Measurements from ENCODE around the gene C16orf96. TPM values are rescaled to one million over a fixed set of nuclear protein-coding genes. Genes with fewer than 3 reads are reported as not detected.
A peak's percentile ranks its signal among the peaks of the same experiment; 100 is the strongest.

Gene C16orf96
- under 1 TPM in 1 of 2 donors, not detected in 1; 0.08 TPM for total RNA-seq

DNA sequence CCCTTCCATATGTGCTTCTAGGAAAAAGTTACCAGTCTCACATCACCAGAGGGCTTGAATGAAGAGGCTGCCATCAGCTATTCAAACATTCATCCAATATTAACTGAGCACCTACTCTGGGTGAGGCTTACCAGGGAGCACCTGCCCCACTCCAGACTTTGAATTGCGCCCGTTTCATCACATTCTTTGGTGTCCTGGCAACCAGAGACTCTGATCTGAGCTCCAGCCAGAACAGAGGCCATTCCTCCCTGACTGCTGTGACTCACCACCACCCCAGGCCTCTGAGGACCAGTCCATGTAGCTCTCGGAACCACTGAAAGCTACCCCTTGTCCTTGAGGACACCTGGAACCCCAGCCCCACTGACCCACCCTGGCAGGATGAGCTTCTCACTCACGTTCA lies at the start of gene C16orf96:
C16orf96 (plus strand) TSS at position 229 of the 400 bp plus-strand sequence; CDS start at position 379, 150 bp downstream.
- H3K9me3 ChIP-seq: no peaks in the 10 kb centered on the region
- DNase-seq: no peak
- intact Hi-C loops (cut with DNase I): no loop called here
- H3K9ac ChIP-seq (ENCODE audit: low read depth in 2 of 2, low read length in 2 of 2): no peak within 1 kb of the TSS
- no peaks in the 10 kb centered on the region for H3K27me3 ChIP-seq
- TF ChIP-seq CTCF (IDR thresholded peaks at IDR 0.05): no peak
- no peak within 1 kb of the TSS for H3K4me3 ChIP-seq
- H3K27ac ChIP-seq: no peak within 1 kb of the TSS
- H3K4me1 ChIP-seq: no peaks in the 10 kb centered on the region
- H3K36me3 ChIP-seq: no peaks in the 10 kb centered on the region

- DNase-seq: peak; percentile 66
- Histone ChIP-seq H3K36me3 (peaks cover 6% of the 10 kb centered on the region), H3K4me1 (peaks cover 5% of the 10 kb centered on the region), H3K27me3 (no peaks in the 10 kb centered on the region), H3K27ac (no peak overlapping the region), H3K9ac (ENCODE audit: low read depth in 2 of 2, low read length in 2 of 2) (no peak overlapping the region), H3K4me3 (no peak overlapping the region), H3K9me3 (no peaks in the 10 kb centered on the region)
- intact Hi-C loops (cut with DNase I): loop anchor here (2.0 kb wide), 1 partner anchor 42 kb away; no protein-coding TSS in a partner anchor
- TF ChIP-seq CTCF (IDR thresholded peaks at IDR 0.05): peak; percentile 73
These were observed 49.7 kb upstream of the C16orf96 start for GRCh38 chr16:4506450-4506849.

DNA sequence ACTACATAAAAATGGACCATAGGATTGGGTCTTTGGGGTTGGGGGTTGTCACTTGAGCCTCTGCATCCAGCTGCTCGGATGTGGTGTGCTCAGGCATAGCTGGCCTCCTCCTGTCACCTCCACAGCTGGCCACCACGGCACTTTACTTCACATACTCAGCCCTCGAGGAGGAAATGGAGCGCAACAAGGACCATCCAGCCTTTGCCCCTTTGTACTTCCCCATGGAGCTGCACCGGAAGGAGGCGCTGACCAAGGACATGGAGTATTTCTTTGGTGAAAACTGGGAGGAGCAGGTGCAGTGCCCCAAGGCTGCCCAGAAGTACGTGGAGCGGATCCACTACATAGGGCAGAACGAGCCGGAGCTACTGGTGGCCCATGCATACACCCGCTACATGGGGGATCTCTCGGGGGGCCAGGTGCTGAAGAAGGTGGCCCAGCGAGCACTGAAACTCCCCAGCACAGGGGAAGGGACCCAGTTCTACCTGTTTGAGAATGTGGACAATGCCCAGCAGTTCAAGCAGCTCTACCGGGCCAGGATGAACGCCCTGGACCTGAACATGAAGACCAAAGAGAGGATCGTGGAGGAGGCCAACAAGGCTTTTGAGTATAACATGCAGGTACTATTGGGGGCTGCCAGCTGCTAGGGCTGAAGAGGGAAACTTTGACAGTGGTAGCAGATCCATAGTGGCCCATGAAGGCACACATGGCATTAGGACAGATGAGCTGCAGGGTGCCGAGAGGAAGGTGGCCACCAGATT lies 48.4 kb upstream of the C16orf96 start:
- no peak overlapping the region for H3K27ac ChIP-seq
- no peak overlapping the region for H3K9ac ChIP-seq (ENCODE audit: low read depth in 2 of 2, low read length in 2 of 2)
- no peaks in the 10 kb centered on the region for H3K27me3 ChIP-seq
- no peak for TF ChIP-seq CTCF (IDR thresholded peaks at IDR 0.05)
- no peaks in the 10 kb centered on the region for H3K9me3 ChIP-seq
- H3K36me3 ChIP-seq: peaks cover 6% of the 10 kb centered on the region
- no peak for DNase-seq
- H3K4me3 ChIP-seq: no peak overlapping the region
- intact Hi-C loops (cut with DNase I): loop anchor here (2.0 kb wide), 1 partner anchor 41 kb away; no protein-coding TSS in a partner anchor
- peaks cover 8% of the 10 kb centered on the region for H3K4me1 ChIP-seq

DNA sequence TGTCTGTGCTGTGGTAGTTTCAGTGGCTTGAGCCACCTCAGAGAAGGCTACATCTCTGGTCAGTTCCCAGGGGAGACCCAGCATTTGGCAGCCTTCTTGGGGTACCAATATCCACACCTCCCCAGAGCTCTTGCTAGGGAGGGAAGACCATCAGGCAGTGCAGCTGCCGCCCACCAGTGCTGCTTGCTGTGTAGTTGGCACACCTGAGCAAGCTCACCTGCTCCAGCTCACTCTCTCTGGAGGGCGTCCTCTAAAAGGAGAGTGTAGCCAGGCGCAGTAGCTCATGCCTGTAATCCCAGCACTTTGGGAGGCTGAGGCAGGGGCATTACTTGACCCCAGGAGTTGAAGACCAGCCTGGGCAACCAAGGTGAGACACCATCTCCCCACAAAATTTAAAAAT lies 47.3 kb upstream of the C16orf96 start:
- intact Hi-C loops (cut with DNase I): no loop called here

GRCh38 chr16:4509420-4509819 lies 46.7 kb upstream of the C16orf96 start:
- H3K36me3 ChIP-seq: peaks cover 6% of the 10 kb centered on the region
- H3K27me3 ChIP-seq: no peaks in the 10 kb centered on the region
- no peak overlapping the region for H3K4me3 ChIP-seq
- peaks cover 8% of the 10 kb centered on the region for H3K4me1 ChIP-seq
- TF ChIP-seq CTCF (IDR thresholded peaks at IDR 0.05): no peak
- intact Hi-C loops (cut with DNase I): no loop called here
- H3K9me3 ChIP-seq: no peaks in the 10 kb centered on the region
- no peak for DNase-seq
- no peak overlapping the region for H3K9ac ChIP-seq (ENCODE audit: low read depth in 2 of 2, low read length in 2 of 2)
- H3K27ac ChIP-seq: no peak overlapping the region

More for the DNA sequence above, 47.3 kb upstream of the C16orf96 start:
- Histone ChIP-seq H3K4me1 (peaks cover 8% of the 10 kb centered on the region), H3K4me3 (no peak overlapping the region), H3K36me3 (peaks cover 6% of the 10 kb centered on the region), H3K9ac (ENCODE audit: low read depth in 2 of 2, low read length in 2 of 2) (no peak overlapping the region), H3K9me3 (no peaks in the 10 kb centered on the region), H3K27ac (no peak overlapping the region), H3K27me3 (no peaks in the 10 kb centered on the region)
- no peak for DNase-seq
- no peak for TF ChIP-seq CTCF (IDR thresholded peaks at IDR 0.05)

All from colonic mucosa (tissue), 4 donors.